Measurements from ENCODE around the gene MB. TPM values are rescaled to one million over a fixed set of nuclear protein-coding genes. Genes with fewer than 3 reads are reported as not detected.

MB gene
- total and polyA plus RNA-seq, 9 of the 15 experiments (the other 6 are each of a cell fraction or from before 2014, with no cell fraction given), result not detected

DNA sequence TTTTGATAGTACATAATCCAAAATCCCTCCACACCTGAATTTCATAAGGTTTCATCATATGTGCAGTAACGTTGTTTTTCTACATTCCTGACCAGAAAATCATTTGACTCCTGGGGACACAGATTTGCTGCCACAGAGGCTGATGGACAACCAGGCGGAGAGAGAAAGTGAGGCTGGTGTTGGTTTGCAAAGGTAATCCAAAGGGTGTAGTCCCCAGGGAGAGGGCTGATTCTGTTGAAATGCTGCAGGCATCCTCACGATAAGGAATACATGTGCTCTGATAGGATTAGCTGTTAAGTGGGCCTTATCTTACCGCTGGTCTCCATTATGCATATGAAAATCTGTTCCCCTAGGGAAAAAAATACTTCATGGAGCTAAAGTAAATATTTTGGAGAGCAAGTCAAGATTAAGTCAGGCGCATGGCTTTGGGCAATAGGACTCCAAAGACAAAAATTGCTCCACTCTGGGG lies 39.2 kb upstream of the MB start (continued):
- TF ChIP-seq, protein P1, sequence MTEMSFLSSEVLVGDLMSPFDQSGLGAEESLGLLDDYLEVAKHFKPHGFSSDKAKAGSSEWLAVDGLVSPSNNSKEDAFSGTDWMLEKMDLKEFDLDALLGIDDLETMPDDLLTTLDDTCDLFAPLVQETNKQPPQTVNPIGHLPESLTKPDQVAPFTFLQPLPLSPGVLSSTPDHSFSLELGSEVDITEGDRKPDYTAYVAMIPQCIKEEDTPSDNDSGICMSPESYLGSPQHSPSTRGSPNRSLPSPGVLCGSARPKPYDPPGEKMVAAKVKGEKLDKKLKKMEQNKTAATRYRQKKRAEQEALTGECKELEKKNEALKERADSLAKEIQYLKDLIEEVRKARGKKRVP (CRISPR knock-in tag; IDR thresholded peaks at IDR 0.05), result peak; percentile 75
- TF ChIP-seq, protein P2, sequence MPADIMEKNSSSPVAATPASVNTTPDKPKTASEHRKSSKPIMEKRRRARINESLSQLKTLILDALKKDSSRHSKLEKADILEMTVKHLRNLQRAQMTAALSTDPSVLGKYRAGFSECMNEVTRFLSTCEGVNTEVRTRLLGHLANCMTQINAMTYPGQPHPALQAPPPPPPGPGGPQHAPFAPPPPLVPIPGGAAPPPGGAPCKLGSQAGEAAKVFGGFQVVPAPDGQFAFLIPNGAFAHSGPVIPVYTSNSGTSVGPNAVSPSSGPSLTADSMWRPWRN (IDR thresholded peaks at IDR 0.05; ENCODE audit: low read depth), result peak; percentile 87
- peak; percentile 81 for TF ChIP-seq ARID1B (IDR thresholded peaks at IDR 0.05)
- TF ChIP-seq, protein P3, sequence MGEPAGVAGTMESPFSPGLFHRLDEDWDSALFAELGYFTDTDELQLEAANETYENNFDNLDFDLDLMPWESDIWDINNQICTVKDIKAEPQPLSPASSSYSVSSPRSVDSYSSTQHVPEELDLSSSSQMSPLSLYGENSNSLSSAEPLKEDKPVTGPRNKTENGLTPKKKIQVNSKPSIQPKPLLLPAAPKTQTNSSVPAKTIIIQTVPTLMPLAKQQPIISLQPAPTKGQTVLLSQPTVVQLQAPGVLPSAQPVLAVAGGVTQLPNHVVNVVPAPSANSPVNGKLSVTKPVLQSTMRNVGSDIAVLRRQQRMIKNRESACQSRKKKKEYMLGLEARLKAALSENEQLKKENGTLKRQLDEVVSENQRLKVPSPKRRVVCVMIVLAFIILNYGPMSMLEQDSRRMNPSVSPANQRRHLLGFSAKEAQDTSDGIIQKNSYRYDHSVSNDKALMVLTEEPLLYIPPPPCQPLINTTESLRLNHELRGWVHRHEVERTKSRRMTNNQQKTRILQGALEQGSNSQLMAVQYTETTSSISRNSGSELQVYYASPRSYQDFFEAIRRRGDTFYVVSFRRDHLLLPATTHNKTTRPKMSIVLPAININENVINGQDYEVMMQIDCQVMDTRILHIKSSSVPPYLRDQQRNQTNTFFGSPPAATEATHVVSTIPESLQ (CRISPR knock-in tag; IDR thresholded peaks at IDR 0.05), result no peak
- TF ChIP-seq NRF1 (conservative IDR thresholded peaks at IDR 0.05 in 1 of 2, IDR thresholded peaks at IDR 0.05 in 1 of 2), result peak; percentile 23 to 48; a peak in 3 of 4 replicates
- TF ChIP-seq ETS2 (tag; IDR thresholded peaks at IDR 0.05; ENCODE audit: borderline replicate concordance, poor library complexity, severe bottlenecking), result no peak
- peak; percentile 72; the same call in 1 of the 2 replicates for TF ChIP-seq MYC (IDR thresholded peaks at IDR 0.05; ENCODE audit: low read depth, low read length)
- no peak for TF ChIP-seq MYC (CRISPR knock-in tag; IDR thresholded peaks at IDR 0.05; ENCODE audit: borderline replicate concordance, low read depth)
- TF ChIP-seq ZNF175 (CRISPR knock-in tag; IDR thresholded peaks at IDR 0.05; ENCODE audit: low read depth), result peak; percentile 67
- TF ChIP-seq, protein P4, sequence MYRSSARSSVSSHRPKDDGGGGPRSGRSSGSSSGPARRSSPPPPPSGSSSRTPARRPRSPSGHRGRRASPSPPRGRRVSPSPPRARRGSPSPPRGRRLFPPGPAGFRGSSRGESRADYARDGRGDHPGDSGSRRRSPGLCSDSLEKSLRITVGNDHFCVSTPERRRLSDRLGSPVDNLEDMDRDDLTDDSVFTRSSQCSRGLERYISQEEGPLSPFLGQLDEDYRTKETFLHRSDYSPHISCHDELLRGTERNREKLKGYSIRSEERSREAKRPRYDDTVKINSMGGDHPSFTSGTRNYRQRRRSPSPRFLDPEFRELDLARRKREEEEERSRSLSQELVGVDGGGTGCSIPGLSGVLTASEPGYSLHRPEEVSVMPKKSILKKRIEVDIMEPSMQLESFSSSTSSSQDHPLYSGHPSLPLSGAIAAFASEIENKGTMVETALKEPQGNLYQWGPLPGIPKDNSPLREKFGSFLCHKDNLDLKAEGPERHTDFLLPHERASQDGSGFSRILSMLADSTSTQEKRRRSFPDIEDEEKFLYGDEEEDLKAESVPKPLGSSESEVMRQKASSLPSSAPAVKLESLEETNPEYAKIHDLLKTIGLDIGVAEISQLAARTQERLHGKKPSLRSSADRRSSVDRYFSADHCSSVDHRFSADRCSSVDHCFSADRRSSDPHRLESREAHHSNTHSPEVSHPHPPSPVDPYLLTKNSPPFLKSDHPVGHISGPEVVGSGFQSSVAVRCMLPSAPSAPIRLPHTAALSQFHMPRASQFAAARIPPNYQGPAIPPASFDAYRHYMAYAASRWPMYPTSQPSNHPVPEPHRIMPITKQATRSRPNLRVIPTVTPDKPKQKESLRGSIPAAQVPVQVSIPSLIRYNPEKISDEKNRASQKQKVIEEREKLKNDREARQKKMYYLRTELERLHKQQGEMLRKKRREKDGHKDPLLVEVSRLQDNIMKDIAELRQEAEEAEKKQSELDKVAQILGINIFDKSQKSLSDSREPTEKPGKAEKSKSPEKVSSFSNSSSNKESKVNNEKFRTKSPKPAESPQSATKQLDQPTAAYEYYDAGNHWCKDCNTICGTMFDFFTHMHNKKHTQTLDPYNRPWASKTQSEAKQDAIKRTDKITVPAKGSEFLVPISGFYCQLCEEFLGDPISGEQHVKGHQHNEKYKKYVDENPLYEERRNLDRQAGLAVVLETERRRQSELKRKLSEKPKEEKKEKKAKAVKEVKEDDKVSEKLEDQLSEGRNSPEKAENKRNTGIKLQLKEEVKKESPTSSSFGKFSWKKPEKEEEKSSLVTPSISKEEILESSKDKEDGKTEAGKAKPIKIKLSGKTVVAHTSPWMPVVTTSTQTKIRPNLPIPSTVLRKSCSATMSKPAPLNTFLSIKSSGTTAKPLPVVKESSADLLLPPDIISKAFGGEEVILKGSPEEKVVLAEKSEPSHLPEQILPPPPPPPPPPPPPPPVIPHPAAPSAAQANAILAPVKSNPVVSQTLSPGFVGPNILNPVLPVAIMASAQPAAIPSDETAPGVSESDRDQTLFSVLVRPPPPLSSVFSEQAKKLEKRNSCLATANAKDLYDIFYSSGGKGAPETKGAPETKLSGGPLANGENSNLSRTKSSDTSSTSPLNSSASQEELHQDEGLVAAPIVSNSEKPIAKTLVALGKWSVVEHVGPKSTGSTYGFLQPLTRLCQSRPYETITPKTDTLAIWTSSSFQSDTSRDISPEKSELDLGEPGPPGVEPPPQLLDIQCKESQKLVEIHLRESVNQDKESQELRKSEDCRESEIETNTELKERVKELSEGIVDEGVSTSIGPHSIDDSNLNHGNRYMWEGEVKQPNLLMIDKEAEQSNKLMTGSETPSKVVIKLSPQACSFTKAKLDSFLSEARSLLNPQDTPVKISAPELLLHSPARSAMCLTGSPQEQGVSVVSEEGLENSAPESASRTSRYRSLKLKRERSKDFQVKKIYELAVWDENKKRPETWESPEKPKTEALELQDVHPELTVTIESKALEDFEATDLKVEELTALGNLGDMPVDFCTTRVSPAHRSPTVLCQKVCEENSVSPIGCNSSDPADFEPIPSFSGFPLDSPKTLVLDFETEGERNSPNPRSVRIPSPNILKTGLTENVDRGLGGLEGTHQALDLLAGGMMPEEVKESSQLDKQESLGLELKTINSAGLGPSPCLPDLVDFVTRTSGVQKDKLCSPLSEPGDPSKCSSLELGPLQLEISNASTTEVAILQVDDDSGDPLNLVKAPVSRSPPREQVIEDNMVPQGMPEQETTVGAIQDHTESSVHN (IDR thresholded peaks at IDR 0.05; ENCODE audit: borderline replicate concordance in 1 of 2, low read depth in 1 of 2), result 0 out of 4 replicates have a peak, but pooled peaks of 1 of the 2 experiments have one; percentile 32
- TF ChIP-seq CEBPG (CRISPR knock-in tag; IDR thresholded peaks at IDR 0.05), result peak; percentile 50; the same call in 1 of the 2 replicates
- peak in 1 of 2 experiments; percentile 79; a peak in 2 of 4 replicates for TF ChIP-seq CEBPG (tag; conservative IDR thresholded peaks at IDR 0.05 in 1 of 2, IDR thresholded peaks at IDR 0.05 in 1 of 2)
- TF ChIP-seq SOX6 (IDR thresholded peaks at IDR 0.05), result peak; percentile 86
- TF ChIP-seq JUN (IDR thresholded peaks at IDR 0.05; ENCODE audit: borderline replicate concordance, low read depth, low read length), result no peak
- no peak for TF ChIP-seq JUN (CRISPR knock-in tag; IDR thresholded peaks at IDR 0.05; ENCODE audit: borderline replicate concordance)
- peak; percentile 27; the same call in 1 of the 2 replicates for TF ChIP-seq ZEB2 (IDR thresholded peaks at IDR 0.05)
